LNCAP (cell line): Measurements from ENCODE around the gene C1orf174.

Experiments used
- TF ChIP-seq, protein P1 (sequence below): fragments of 450-650 bp; IDR thresholded peaks from 2 replicates; pipeline ENCODE4 v1.5.1; 2017; ENCODE audit warnings: mild to moderate bottlenecking

C1orf174 gene

DNA sequence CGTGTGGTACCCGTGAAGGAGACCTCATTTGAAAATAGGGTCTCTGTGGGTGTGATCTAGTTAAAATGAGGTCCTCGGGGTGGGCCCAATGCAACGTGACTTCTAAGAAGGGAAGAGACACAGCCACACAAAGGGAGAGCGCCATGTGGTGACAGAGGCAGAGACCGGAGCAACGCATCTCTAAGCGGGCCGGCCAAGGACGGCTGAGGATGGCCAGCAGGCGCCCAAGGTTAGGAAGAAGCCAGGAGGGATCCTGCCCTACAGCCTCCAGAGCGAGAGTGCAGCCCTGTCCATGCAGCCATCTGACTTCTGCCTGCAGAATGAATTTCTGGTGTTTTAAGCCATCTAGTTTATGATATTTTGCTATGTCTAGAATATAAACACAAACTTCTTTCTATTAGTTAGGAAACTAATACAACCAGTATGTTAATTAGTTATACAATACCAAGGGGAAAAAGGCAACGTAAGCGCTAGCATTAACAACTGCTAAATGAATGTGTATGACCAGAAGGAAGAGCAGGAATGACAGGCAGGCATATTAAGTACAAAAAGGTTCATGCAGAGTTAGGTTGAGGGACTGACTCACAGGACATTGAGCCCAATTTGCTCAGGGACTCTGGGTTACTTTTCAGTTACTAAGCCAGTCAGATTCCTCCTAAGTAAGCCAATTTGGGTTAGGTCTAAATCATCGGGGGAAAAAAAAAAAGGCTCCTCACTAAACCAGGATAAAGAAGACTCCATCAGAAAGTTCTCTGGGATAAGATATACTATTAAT, 47.2 kb downstream of the C1orf174 start:
- TF ChIP-seq, protein P1, sequence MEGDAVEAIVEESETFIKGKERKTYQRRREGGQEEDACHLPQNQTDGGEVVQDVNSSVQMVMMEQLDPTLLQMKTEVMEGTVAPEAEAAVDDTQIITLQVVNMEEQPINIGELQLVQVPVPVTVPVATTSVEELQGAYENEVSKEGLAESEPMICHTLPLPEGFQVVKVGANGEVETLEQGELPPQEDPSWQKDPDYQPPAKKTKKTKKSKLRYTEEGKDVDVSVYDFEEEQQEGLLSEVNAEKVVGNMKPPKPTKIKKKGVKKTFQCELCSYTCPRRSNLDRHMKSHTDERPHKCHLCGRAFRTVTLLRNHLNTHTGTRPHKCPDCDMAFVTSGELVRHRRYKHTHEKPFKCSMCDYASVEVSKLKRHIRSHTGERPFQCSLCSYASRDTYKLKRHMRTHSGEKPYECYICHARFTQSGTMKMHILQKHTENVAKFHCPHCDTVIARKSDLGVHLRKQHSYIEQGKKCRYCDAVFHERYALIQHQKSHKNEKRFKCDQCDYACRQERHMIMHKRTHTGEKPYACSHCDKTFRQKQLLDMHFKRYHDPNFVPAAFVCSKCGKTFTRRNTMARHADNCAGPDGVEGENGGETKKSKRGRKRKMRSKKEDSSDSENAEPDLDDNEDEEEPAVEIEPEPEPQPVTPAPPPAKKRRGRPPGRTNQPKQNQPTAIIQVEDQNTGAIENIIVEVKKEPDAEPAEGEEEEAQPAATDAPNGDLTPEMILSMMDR, result no peak

DNA sequence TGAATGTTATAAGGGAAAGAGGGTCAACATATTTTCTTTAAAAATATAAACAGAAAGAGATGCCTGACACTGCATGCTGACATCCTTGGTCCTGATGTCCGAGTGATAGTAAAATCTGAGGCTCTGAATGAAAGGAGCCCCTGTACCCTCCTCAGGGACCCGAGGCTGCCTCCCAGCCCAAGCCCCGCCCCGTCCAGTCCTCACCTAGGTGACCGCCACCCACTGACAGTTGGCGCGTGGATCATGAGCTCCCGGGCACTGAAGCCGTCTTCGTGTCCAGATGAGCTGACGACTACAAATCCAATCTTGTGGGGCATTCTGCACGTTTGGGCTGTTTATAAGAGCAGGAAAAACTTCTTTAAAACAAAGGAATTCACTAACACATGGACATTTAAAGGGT, 48.0 kb downstream of the C1orf174 start:
- TF ChIP-seq, protein P1, result no peak

DNA sequence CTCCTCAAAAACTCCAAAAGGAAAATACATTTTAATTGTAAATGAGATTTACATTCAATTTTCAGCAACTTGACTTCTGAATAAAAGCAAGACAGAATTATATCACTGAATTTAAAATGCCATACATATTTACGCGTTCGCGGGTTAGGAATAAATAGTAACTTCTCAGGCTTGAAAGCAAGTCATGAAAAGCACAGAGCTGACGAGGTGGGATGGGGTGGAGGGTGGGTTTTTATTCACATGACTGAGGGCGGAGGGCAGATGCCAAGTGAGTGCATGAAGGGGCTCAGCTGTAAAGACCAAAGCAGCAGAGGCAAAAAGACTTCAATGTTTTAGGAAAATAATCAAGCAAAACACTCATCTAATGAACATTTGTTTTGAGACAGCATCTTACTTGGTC, 48.8 kb downstream of the C1orf174 start:
- TF ChIP-seq, protein P1, result no peak

- TF ChIP-seq, protein P1, result no peak
Observed at GRCh38 chr1:3850857-3851256, 49.2 kb downstream of the C1orf174 start.

DNA sequence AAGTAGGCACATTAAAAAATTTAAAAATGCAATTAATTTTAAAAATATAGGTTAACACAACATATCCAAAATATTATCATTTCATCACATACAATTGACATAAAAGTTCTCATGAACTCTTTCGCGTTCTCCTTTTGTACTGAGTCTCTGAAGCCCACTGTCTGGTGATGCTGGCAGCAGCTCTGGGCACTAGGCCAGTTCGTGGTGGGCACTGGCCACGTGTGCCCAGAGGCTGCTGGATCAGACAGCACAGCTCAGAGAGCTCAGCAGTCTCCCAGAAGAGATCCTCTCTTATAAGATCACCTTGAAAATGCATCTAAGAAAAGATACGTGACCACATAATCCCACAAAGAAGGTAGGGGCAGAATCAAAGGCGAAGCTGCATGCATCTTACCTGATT, 53.0 kb downstream of the C1orf174 start:
- TF ChIP-seq, protein P1, result no peak

- TF ChIP-seq, protein P1, result no peak
Observed at GRCh38 chr1:3846541-3846940, 53.5 kb downstream of the C1orf174 start.

- TF ChIP-seq, protein P1, result no peak
Observed at GRCh38 chr1:3842912-3843311, 57.2 kb downstream of the C1orf174 start.

- TF ChIP-seq, protein P1, result no peak
Observed at GRCh38 chr1:3841491-3841890, 58.6 kb downstream of the C1orf174 start.
